Right renal pelvis (tissue), 4 donors: ENCODE measurements around the gene PRKCA. TPM values are rescaled to one million over a fixed set of nuclear protein-coding genes. Genes with fewer than 3 reads are reported as not detected.

Experiments used
- DNase-seq, 4 donors: peaks; one replicate each; pipeline ENCODE4 v3.0.0-alpha.2; 2013; ENCODE audit warnings: low read depth in 4 of 4, low spot score in 3 of 4, missing footprints in 1 of 4
- polyA plus RNA-seq, 4 donors: library from polyadenylated mRNA; unstranded; fragments of 120-200 nt; gene quantifications; one replicate each; pipeline ENCODE4 v1.2.1, GENCODE V29; 2013; ENCODE audit not compliant: insufficient read length in 4 of 4

The PRKCA gene
- polyA plus RNA-seq, 4 donors: 20.9 to 25.9 (median 24.5) TPM

GRCh38 chr17:66526827-66527226 is 224.4 kb downstream of the PRKCA start:
- DNase-seq: no peak

- DNase-seq: no peak
Observed at GRCh38 chr17:66527335-66527734, 224.9 kb downstream of the PRKCA start.

- no peak for DNase-seq
Observed at GRCh38 chr17:66531851-66532295, 229.5 kb downstream of the PRKCA start.

DNA sequence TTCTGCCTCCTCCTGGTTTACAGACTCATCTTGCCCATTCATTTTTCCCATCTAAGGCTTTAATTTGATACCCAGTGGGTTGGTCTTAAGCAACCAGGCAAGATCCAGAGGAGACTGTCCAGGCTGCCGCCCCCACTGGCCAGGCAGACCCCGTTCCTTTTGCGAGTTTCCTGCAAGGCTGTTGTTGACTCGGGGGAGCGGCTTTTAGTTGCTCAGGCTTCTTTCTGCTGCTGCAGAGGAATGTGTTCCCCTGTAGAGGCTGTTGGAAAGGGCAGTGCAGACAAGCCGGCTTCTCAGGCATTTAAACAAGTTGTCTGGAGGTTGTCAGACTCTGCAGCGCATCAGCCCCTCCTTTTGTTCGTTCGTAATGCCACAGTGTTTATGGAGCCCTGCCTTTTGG is 231.2 kb downstream of the PRKCA start:
- DNase-seq: no peak

GRCh38 chr17:66533986-66534385 is 231.6 kb downstream of the PRKCA start:
- no peak for DNase-seq

DNA sequence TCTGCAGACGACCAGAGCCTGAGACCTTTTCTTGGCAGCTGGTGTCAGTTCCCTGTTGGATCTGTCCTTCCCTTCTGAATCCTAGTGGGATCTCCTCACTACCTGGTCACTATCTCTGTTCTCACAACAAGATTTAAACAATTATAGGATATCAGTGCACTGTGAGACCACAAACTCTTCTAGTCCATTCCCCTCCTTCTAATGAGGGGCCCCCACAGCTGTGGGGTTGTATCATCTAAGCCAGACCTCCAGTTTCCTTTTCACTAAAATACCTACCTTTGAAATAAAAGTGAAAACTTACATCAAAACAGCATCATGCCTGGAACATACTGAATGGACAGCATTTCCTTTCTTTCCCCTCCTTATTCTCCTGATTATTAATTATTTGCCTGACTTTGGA is 233.2 kb downstream of the PRKCA start:
- no peak for DNase-seq

GRCh38 chr17:66537502-66537901 is 235.1 kb downstream of the PRKCA start:
- DNase-seq: no peak

DNA sequence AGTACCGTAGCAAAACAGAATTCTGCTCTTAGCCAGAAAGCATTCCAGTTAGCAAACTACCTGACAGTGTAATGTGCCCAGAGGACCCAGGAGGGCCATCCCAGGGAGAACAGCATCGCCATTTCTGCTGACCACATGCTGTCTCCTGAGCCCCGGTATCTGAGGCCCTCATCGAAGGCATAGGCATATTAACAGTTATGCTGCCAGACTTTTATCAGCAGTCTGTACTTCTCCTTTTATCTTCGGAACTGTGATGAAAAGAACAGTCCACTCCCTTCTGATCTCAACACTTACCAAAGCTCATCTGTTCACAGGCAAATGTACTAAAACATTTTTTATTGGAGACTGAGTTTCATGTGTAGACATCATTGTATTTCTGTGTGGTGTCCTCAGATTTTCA is 236.4 kb downstream of the PRKCA start:
- no peak for DNase-seq

DNA sequence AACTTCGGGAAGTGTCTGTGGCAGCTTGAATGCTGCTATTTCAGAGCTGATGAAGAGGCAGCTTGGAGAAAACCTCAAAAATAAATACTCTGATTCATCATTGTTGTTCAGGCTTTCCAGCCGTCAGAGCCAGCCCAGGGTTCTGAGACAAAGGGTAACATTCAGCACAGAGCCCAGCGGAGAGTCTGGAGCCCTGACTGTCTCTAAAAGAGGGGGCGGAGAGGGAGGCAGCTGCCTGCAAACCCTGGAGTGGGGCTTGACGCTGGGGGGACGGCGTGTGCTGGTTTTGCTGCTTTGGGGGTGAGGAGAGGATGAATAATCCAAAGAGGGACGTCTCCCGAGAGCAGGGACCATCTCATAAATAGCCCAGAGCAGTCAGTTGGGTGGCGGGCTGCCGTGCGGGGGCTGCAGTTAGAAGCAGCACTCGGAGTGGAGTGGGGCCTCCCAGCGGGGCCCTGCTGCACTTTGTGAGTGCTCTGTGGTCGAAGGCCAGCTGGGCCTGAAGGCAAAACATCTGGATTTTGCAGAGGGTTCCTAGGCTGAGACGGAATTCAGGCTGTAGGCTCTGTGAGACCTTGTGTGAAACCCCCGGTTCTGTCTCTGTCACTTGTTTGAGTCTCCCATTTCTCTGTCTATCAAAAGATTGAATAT is 237.8 kb downstream of the PRKCA start:
- no peak for DNase-seq

DNA sequence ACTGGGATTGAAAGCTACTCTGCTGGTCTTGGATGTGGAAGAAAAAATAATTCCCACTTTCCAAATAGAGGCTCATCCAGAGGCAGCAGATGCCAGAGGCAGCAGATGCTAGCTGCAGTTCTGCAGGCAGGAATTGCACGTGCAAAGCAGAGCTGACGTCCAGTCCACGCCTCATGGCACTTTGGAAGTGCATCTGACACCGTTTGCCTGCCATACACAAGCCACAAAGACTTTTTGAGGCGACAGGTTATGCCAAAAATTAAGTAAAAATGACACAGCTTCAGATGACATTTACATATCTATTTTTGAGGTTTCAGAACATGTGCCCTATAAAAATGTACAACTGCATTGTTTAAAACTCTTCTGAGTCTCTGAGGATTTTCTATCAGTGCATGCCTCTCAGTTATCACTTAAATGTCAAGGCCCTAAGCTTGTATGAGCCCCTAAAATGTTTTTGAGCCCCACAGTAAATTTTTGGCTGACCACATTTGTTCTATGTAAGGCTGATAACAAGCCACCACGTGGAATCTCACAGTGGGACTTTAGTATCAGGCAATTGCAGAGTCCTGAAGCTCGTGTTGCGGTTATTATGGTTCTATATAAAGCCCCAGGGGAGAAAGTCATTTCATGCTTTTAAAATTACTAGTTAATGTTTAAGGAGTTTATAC is 239.2 kb downstream of the PRKCA start:
- no peak for DNase-seq

- DNase-seq: no peak
Observed at GRCh38 chr17:66542129-66542966, 239.9 kb downstream of the PRKCA start.

GRCh38 chr17:66542967-66543520 is 240.6 kb downstream of the PRKCA start:
- DNase-seq: no peak

GRCh38 chr17:66543526-66543925 is 241.1 kb downstream of the PRKCA start:
- no peak for DNase-seq

DNA sequence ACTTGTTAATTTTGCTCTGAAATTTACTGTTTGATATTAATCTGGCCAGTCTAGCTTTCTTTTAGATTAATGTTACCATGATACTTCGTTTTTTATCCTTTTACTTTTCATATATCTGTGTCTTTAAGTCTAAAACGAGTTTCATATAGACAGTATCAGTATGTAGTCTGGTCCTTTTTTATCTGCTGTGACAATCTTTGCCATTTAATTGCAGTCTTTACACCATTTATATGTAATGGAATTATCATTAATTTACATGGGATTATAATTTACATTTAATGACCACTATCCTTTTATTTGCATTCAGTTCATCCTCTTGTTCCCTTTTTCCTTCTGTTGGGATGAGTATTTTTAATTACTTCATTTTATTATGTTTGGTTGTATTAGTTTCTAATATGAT is 243.5 kb downstream of the PRKCA start:
- DNase-seq: no peak

DNA sequence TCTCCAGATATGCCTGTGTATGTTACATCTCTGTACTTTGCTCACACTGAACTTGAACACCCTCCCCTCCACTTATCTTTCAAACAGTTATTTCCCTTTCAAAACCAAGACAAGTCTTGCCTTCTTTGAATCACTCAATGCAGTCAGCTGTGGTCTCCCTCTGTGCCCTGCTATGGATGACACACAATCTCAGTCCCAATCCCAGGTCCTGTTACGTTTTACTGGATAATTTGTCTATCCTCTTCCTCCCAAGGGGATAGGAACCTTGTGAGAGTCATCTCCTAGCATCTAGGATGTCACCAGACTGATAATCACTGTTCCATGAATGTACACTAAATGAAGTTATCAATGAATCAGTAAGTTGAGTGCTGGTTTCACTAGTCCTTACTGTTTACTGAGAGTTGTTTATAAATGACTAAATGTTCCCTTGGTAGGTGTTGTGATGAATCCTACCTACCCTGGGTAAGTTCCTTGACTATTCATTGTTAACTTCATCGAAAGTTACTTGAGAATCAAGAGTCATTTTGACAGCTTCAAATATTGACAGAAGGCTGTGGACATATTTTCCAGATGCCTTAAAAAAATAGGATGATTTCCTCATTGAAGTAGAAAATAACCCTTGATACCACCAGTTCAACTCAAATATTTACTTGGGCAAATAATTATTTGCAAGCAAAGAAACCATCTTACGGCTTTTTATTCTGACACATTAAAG is 244.9 kb downstream of the PRKCA start:
- DNase-seq: no peak

DNA sequence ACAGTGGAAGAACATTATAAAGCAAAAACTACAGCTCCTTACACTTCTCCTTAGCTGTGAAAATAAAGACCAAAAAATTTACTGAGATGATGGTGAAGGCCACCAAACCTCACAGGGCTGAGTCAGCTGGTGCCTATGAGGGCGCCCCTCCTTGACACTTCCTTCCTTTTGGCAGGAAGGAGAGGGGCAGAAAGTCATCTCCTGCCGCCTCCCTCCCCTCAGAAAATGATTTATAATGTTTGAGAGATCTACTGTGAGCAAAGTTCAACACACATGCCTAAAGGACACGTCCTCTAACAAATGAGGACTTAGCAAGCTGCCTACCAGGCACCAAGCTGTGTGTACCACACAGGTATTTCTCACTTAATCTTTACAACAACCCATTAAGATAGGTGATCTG is 245.7 kb downstream of the PRKCA start:
- no peak for DNase-seq

GRCh38 chr17:66548659-66549310 is 246.4 kb downstream of the PRKCA start:
- no peak for DNase-seq

- DNase-seq: no peak
Observed at GRCh38 chr17:66549311-66549704, 246.9 kb downstream of the PRKCA start.

DNA sequence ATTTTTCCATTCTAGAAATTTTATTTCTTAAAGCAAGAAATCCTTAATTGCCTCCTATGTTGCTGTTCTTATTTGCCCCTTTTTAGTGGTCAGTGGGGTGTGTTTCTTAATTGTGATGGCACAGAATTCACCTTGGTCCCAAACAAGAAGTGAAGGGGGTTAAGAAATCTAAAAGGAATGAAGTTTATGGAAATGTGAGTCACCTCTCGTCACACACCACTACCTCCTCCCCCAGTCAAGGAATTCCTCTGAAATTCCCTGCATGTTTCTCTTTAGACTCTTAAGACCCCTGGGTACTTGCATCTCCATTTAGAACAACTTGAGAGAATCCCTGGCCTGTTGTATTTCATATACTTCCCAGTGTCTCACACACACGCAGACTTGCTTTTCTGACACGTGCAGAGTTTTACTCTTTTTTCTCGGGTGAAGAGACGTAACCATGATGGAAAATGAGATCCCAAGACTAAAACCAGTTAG is 247.4 kb downstream of the PRKCA start:
- no peak for DNase-seq

DNA sequence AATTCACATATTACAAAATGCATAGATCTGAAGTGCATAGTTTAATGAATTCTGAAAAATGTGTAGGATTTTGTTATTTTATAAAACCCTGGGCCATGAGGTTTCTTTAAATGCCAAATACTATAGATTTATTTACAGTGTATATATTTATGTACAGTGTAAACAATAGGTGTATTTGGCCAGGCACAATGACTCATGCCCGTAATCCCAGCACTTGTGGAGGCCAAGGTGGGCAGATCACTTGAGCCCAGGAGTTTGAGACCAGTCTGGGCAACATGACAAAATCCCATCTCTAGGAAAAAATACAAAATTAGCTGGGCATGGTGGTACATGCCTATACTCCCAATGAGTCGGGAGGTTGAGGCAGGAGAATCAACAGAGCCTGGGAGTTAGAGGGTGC is 249.4 kb downstream of the PRKCA start:
- no peak for DNase-seq
